ENCODE data around the gene UTP11. TPM values are rescaled to one million over a fixed set of nuclear protein-coding genes. Genes with fewer than 3 reads are reported as not detected.

The UTP11 gene
- polyA plus RNA-seq, 1 donor from 2014 or later = 144 TPM

DNA sequence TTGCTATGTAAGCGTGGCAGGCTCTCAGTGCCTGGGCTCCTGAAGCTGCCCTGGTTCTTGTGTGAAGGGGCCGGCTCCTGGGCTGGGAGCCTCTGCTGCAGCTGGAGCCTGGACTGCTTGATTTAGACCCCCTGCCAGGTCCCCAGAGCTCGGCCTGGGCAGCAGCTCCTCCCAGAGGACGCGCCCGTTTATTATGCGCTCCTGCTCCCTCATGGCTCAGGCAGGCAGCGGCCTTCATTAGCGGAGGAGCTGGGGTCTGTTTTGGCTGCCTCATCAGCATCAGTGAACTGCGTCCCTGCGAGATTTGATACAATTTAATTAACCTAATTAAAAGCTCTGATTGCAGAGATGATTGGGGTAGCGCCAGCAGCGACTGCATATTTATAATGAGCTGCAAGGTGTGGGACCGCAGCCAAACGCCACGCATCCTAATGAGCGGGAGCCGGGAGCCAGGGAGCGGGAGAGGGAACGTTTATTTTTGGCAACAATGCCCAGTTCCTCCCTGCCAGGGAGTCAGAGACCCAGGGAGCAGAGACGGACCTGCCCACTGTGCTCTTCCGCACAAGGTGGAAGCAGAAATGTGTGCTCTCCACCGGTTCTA is 16.6 kb downstream of the UTP11 start:
- no peak overlapping the region for H3K4me3 ChIP-seq (ENCODE audit: low read length)
- no peaks in the 10 kb centered on the region for H3F3A ChIP-seq (ENCODE audit: insufficient read depth, low read length, poor library complexity, severe bottlenecking)
- no peaks in the 10 kb centered on the region for H3K79me2 ChIP-seq (replicated peaks; ENCODE audit: insufficient read depth, low read length)
- no peaks in the 10 kb centered on the region for H3K9me3 ChIP-seq (ENCODE audit: low read length)
- H3K36me3 ChIP-seq (ENCODE audit: insufficient read depth, low read length) = peaks cover 9% of the 10 kb centered on the region
- no peaks in the 10 kb centered on the region for H3K9me2 ChIP-seq (ENCODE audit: insufficient read depth, low read length)
- TF ChIP-seq EZH2 (IDR thresholded peaks at IDR 0.05; ENCODE audit: borderline replicate concordance, insufficient read depth, low read length, poor library complexity, severe bottlenecking) (no peak), EP300 (conservative IDR thresholded peaks at IDR 0.05; ENCODE audit: poor library complexity, severe bottlenecking) (no peak), RAD21 (conservative IDR thresholded peaks at IDR 0.05) (no peak), SMC3 (conservative IDR thresholded peaks at IDR 0.05; ENCODE audit: poor library complexity) (no peak), TAF1 (IDR thresholded peaks at IDR 0.05; ENCODE audit: low read depth) (no peak), MXI1 (conservative IDR thresholded peaks at IDR 0.05; ENCODE audit: poor library complexity, severe bottlenecking) (no peak)
- TF ChIP-seq, protein P1, sequence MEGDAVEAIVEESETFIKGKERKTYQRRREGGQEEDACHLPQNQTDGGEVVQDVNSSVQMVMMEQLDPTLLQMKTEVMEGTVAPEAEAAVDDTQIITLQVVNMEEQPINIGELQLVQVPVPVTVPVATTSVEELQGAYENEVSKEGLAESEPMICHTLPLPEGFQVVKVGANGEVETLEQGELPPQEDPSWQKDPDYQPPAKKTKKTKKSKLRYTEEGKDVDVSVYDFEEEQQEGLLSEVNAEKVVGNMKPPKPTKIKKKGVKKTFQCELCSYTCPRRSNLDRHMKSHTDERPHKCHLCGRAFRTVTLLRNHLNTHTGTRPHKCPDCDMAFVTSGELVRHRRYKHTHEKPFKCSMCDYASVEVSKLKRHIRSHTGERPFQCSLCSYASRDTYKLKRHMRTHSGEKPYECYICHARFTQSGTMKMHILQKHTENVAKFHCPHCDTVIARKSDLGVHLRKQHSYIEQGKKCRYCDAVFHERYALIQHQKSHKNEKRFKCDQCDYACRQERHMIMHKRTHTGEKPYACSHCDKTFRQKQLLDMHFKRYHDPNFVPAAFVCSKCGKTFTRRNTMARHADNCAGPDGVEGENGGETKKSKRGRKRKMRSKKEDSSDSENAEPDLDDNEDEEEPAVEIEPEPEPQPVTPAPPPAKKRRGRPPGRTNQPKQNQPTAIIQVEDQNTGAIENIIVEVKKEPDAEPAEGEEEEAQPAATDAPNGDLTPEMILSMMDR (IDR thresholded peaks at IDR 0.05; ENCODE audit: poor library complexity, severe bottlenecking) = peak; percentile 15
- no peaks in the 10 kb centered on the region for H3K27me3 ChIP-seq (ENCODE audit: insufficient read depth, low read depth, low read length)
- no peak overlapping the region for H2AFZ ChIP-seq (ENCODE audit: low read depth, low read length)
- no peaks in the 10 kb centered on the region for H4K20me1 ChIP-seq (ENCODE audit: insufficient read depth)
- no peak overlapping the region for H3K27ac ChIP-seq (ENCODE audit: low read length)
- H3K9ac ChIP-seq (ENCODE audit: low read length) = no peak overlapping the region
- H3K4me2 ChIP-seq (ENCODE audit: low read length) = no peak overlapping the region

DNA sequence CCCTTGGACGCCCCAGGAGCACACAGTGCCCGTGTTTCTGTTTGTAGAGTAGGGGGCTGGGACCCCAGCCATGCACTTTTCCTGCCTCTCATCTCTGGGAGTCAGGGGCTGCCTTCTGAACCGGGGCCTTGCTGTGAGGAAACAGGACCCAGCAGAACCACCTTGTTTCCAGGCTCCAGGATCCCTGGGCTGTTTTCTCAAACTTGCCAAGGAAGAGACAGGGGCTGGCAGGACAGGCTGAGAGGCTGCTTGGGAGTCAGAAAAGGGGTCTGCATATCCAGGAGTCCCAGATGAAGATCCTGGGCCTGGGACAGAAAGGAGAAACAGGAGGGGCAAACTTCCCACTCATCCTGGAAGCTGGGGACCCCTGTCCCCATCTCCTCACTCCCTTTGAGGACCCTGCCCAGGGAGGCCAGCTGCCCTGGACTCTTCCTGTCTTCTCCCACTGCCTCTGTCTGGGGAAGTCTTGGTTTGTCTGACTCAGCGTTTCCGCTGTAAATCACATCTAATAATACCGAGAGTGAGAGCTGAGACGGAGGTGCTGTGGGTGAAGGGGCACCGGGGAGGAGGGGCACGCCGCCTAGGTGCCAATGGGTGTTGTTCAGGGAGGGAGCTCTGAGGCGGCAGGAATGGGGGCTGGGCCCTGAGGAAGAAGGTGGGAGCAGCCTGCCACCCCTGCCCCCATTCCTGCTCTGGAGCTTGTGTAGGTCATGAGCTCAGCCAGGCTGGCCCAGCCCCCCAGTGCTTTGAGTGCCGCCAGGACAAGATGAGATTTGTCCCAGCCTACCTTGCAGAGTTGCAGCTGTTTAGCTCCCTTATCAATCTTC is 17.4 kb downstream of the UTP11 start:
- Histone ChIP-seq H3F3A (ENCODE audit: insufficient read depth, low read length, poor library complexity, severe bottlenecking) (no peaks in the 10 kb centered on the region), H3K9me3 (ENCODE audit: low read length) (no peaks in the 10 kb centered on the region), H4K20me1 (ENCODE audit: insufficient read depth) (no peaks in the 10 kb centered on the region), H3K79me2 (replicated peaks; ENCODE audit: insufficient read depth, low read length) (no peaks in the 10 kb centered on the region), H3K4me3 (ENCODE audit: low read length) (peak overlapping the region; percentile 40), H3K27me3 (ENCODE audit: insufficient read depth, low read depth, low read length) (no peaks in the 10 kb centered on the region), H2AFZ (ENCODE audit: low read depth, low read length) (no peak overlapping the region), H3K9me2 (ENCODE audit: insufficient read depth, low read length) (no peaks in the 10 kb centered on the region), H3K4me2 (ENCODE audit: low read length) (peak overlapping the region; percentile 51), H3K9ac (ENCODE audit: low read length) (peak overlapping the region; percentile 10), H3K27ac (ENCODE audit: low read length) (peak overlapping the region; percentile 3), H3K36me3 (ENCODE audit: insufficient read depth, low read length) (peaks cover 8% of the 10 kb centered on the region)
- TF ChIP-seq, protein P2, sequence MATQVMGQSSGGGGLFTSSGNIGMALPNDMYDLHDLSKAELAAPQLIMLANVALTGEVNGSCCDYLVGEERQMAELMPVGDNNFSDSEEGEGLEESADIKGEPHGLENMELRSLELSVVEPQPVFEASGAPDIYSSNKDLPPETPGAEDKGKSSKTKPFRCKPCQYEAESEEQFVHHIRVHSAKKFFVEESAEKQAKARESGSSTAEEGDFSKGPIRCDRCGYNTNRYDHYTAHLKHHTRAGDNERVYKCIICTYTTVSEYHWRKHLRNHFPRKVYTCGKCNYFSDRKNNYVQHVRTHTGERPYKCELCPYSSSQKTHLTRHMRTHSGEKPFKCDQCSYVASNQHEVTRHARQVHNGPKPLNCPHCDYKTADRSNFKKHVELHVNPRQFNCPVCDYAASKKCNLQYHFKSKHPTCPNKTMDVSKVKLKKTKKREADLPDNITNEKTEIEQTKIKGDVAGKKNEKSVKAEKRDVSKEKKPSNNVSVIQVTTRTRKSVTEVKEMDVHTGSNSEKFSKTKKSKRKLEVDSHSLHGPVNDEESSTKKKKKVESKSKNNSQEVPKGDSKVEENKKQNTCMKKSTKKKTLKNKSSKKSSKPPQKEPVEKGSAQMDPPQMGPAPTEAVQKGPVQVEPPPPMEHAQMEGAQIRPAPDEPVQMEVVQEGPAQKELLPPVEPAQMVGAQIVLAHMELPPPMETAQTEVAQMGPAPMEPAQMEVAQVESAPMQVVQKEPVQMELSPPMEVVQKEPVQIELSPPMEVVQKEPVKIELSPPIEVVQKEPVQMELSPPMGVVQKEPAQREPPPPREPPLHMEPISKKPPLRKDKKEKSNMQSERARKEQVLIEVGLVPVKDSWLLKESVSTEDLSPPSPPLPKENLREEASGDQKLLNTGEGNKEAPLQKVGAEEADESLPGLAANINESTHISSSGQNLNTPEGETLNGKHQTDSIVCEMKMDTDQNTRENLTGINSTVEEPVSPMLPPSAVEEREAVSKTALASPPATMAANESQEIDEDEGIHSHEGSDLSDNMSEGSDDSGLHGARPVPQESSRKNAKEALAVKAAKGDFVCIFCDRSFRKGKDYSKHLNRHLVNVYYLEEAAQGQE (IDR thresholded peaks at IDR 0.05; ENCODE audit: borderline replicate concordance) = no peak
- TF ChIP-seq, protein P1 (IDR thresholded peaks at IDR 0.05; ENCODE audit: poor library complexity, severe bottlenecking) = no peak
